ENCODE results near the gene TIE1. TPM values are rescaled to one million over a fixed set of nuclear protein-coding genes. Genes with fewer than 3 reads are reported as not detected.

Gene TIE1
- total RNA-seq, 1 experiment from 2014 or later: not detected

DNA sequence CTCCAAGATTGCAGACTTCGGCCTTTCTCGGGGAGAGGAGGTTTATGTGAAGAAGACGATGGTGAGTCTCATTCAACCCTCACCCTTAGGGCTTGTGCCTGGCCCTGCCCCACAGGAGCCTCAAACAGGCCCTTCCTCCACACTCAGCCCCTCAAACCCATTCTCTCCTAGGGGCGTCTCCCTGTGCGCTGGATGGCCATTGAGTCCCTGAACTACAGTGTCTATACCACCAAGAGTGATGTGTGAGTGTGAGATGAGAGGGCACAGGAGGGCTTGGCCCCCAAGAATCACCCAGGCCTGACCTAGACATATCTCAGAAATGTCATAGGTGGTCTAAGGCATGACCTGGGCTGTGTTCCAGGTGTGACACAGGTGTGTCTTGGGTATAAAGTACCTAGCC is 18.5 kb downstream of the TIE1 start:
- no peak for DNase-seq (ENCODE audit: low read depth)
- in situ Hi-C loops (cut with HindIII; ENCODE audit: low pct_unique_long_range_greater_than_20kb, low sequenced_read_pairs): no loop called here

DNA sequence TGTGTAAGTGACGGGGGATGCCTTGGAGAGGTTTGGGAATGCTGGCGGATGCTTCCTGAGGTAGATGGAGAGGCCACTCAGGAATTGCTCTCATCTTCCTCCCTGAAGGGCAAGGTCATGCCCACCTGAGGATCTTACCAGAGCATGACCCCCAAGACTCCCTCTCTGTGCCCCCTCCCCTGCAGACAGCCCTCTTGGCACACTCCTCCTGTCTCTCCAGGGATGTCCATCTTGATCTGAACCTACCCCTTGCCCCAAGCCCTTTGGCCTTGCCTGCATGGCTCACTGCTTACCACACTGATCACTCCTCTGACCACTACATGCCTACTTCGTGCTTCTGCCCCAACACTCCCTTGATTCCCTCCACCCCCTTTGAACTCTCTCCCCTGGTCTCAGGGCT is 19.0 kb downstream of the TIE1 start:
- DNase-seq (ENCODE audit: low read depth): no peak
- in situ Hi-C loops (cut with HindIII; ENCODE audit: low pct_unique_long_range_greater_than_20kb, low sequenced_read_pairs): no loop called here

DNA sequence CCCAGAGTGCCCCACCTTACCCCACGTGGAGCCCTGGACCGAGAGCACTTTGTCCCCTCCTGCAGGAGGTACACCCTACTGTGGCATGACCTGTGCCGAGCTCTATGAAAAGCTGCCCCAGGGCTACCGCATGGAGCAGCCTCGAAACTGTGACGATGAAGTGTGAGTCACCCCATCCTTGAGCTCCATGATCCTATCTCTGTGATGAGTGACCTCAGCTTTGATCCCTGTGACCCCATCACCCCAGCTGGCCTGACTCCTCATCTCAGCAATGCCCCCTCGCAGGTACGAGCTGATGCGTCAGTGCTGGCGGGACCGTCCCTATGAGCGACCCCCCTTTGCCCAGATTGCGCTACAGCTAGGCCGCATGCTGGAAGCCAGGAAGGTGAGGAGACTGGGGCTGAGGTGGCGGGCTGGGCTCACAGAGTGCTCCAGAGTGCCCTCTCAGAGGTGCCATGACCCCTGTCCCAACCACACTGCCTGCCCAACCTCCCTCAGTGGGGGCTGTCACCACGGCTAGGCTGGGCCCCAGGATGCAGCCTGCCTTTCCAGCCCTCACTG is 20.6 kb downstream of the TIE1 start:
- no peak for DNase-seq (ENCODE audit: low read depth)
- in situ Hi-C loops (cut with HindIII; ENCODE audit: low pct_unique_long_range_greater_than_20kb, low sequenced_read_pairs): no loop called here

DNA sequence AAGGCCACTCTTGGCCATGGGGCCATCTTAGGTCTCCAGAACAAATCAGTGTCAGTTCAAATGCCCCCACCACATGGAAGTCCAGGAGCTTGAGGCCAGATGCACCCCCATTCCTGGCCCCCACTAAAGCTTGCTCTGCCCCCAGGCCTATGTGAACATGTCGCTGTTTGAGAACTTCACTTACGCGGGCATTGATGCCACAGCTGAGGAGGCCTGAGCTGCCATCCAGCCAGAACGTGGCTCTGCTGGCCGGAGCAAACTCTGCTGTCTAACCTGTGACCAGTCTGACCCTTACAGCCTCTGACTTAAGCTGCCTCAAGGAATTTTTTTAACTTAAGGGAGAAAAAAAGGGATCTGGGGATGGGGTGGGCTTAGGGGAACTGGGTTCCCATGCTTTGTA is 21.7 kb downstream of the TIE1 start:
- in situ Hi-C loops (cut with HindIII; ENCODE audit: low pct_unique_long_range_greater_than_20kb, low sequenced_read_pairs): no loop called here
- DNase-seq (ENCODE audit: low read depth): no peak

DNA sequence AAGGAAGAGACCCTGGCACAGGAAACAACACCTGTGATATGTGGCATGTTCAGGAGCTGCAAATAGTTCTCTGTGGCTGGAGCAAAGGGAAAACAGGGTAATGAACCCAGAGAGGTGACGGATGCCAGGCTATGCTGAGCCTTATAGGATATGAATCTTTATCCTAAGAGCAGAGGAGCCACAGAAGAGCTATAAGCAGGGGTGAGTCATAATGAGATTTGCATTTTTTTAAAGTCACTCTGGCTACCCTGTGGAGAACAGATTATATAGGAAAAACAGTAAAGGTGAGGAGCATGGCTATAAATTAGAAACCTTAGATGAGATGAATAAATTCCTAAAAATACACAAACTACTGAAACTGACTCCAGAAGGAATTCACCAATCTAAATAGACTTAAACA is 24.0 kb downstream of the TIE1 start:
- no peak for DNase-seq (ENCODE audit: low read depth)
- in situ Hi-C loops (cut with HindIII; ENCODE audit: low pct_unique_long_range_greater_than_20kb, low sequenced_read_pairs): no loop called here

DNA sequence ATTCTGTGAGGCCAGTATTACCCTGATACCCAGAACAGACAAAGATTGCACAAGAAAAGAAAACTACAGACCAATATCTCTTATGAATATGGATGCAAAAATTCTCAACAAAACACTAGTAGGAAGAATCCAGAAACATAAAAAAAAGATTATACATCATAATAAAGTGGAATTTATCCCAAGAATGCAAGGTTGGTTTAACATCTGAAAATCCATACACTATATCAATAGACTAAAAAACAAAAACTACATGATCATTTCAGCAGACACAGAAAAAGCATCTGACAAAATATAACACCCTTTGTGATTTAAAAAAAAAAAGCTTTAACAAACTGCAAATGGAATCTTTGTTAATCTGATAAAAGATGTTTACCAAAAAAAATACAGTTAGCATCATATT is 24.6 kb downstream of the TIE1 start:
- in situ Hi-C loops (cut with HindIII; ENCODE audit: low pct_unique_long_range_greater_than_20kb, low sequenced_read_pairs): no loop called here

DNA sequence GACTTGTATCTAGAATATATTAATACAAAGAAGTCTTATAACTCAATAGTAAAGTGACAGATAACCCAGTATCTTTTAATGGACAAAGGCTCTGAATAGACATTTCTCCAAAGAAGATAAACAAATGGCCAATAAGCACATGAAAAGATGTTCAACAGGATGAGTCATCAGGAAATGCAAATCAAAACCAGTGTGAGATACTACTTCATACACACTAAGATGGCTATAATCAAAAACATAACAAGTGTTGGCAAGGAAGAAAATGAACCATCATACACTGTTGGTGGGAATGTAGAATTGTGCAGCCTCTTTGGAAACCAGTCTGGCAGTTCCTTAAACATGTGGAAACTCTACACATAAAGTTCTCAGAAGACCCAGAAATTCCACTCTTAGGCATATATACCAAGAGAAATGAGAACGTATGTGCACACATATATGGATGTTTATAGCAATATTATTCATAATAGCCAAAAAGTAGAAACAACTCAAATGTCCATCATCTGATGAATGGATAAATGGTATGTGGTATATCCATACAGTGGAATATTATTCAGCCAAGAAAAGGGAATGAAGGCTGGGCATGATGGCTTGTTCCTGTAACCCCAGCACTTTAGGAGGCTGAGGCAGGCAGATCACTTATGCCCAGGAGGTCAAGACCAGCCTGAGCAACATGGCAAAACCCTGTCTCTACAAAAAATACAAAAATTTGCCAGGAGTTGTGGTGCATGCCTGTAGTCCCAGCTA is 26.9 kb downstream of the TIE1 start:
- in situ Hi-C loops (cut with HindIII; ENCODE audit: low pct_unique_long_range_greater_than_20kb, low sequenced_read_pairs): no loop called here
- no peak for DNase-seq (ENCODE audit: low read depth)

More for the DNA sequence above, 24.6 kb downstream of the TIE1 start:
- DNase-seq (ENCODE audit: low read depth): no peak

DNA sequence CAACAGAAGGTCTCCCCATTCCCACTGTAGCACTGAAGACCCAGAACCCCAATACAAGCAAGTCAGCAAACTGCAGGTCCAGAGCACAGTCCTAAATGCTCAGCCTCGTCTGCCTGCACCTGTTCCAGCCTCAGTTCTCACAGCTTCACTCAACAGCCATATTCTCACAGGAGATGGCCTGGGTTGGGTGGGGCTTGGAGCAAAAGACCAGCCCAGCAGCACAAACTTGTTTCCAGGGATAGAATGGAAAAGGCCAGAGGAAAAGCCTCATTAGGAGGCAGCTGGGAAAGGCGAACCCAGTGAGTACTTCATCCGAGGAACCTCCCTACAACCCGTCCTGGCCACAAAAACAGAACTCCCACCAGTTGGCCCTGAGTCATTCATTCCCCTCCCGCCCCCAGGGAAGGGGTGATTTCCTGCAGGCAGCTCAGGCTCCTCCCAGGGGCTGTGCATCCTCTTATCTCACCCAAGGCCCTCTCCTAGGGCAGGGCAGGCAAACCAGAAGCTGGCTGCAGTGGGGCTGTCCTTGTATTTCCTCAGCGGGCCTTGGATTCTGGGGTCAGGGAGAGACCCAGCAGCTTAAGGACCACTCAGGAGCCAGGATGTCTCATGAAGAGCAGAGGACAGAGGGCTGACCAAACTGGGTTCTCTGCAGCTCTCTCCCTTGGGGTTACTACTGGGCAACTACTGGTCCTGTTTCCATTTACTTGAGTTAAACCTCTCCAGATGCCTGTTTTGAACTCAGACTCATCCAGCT is 29.4 kb downstream of the TIE1 start:
- in situ Hi-C loops (cut with HindIII; ENCODE audit: low pct_unique_long_range_greater_than_20kb, low sequenced_read_pairs): no loop called here
- peak; percentile 47 for DNase-seq (ENCODE audit: low read depth)

DNA sequence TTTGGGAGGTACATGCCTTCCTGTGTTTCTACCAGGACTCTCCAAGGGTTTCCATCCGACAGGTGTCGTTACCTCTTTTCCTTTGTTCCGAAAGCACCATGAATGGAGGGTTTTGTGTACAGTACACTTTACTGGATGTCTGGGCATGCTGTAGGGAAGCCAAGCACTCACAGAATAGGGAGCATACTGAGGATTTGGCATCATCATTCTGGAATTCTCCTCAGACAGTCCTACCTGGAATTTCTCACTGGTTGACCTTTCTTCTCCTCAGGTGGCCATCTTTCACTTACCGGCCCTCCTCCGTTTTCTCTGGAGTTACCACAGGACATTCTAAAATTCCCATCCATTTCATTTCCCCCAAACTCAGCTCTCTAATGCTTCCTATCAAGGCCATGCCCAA is 30.9 kb downstream of the TIE1 start:
- in situ Hi-C loops (cut with HindIII; ENCODE audit: low pct_unique_long_range_greater_than_20kb, low sequenced_read_pairs): no loop called here
- DNase-seq (ENCODE audit: low read depth): no peak

DNA sequence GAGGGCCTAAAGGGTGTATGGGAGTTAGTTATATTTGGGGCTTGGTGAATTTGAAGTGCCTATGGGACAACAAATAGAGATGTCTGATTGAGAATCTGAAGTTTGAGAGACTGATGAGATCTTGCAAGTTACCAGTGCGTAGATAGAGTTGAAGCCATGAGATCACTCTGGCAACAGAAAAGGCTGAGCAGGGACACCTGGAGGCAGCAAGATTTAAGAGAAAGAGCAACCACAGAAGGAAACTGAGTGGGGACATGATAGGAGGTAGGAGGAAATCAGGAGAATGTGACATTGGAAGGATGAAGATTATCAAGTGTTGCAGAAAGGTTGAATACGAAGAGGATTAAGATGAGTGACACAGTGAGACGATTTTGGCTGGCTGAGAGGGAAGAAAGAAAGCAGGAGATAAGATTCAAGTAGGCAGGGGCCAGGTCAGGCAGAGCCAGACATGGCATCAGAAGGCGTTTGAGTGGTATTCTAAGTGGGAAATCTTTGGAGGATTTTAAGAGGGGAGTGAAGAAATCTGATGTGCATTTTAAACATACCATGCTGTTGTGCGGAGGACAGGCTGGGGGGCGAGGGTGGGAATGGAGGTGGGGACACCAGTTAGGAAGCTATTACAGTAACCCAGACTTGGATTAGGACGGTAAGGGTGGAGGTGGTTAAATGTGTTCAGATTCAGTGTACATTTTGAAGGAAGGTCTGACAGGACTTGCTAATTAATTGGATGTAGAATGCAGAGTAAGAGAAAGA is 33.8 kb downstream of the TIE1 start:
- in situ Hi-C loops (cut with HindIII; ENCODE audit: low pct_unique_long_range_greater_than_20kb, low sequenced_read_pairs): no loop called here
- DNase-seq (ENCODE audit: low read depth): no peak

DNA sequence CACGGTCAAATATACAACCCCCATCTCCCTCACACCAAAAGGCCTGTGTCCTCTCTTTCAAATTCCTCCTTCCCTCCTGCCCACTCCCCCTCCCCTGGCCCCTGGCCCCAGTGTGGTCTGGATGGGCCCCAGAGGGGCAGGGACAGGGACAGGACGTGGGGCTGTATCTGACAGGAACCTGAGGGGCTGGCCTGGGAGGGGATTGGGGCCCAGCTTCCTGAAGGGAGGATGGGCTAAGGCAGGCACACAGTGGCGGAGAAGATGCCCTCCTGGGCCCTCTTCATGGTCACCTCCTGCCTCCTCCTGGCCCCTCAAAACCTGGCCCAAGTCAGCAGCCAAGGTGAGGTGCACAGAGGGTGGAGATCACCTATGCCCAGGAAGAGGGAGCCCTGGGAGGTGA is 36.8 kb downstream of the TIE1 start, which contains the start of gene MPL:
Gene MPL, plus strand, starts transcription at position 231 of the 400 bp plus-strand sequence. Its CDS starts 31 bp downstream, at position 262.
- in situ Hi-C loops (cut with HindIII; ENCODE audit: low pct_unique_long_range_greater_than_20kb, low sequenced_read_pairs): no loop called here
- no peak for DNase-seq (ENCODE audit: low read depth)

DNA sequence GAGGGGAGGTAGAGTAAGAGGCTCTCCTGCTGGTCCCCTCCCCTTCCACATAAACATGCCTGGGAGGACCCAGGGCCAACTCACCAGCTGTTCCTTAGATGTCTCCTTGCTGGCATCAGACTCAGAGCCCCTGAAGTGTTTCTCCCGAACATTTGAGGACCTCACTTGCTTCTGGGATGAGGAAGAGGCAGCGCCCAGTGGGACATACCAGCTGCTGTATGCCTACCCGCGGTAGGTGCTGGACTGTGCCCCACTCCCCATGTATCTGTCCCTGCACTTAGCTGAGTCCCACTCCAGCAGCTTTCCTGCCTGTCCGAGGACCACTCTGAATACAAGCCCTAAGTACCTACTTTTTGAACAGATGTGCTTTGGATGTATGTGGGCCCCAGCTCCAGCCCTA is 37.2 kb downstream of the TIE1 start:
- DNase-seq (ENCODE audit: low read depth): no peak
- in situ Hi-C loops (cut with HindIII; ENCODE audit: low pct_unique_long_range_greater_than_20kb, low sequenced_read_pairs): no loop called here

DNA sequence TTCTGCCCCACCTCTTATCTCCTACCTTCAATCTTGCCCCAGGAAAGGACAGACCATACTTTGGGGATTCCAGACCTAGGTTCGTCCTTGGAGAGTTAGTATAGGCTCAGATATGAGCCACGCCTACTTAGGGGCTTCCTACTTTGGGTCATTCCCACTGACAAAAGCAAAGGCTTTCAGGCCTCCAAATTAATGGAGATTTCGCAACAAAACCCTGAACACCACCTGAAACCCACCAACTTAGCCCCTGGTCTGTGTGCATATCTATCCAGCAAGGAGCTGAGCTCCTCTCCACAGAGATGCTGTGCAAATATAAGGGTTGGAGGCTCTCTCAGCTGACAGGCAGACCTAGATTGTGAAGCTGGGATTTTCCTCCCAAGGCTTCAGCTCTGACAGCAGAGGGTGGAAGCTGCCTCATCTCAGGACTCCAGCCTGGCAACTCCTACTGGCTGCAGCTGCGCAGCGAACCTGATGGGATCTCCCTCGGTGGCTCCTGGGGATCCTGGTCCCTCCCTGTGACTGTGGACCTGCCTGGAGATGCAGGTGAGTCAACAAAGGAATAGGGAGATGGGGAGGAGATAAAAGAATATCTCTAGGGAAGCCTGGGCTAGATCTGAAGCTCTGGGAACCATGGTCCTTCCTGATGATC is 38.9 kb downstream of the TIE1 start:
- in situ Hi-C loops (cut with HindIII; ENCODE audit: low pct_unique_long_range_greater_than_20kb, low sequenced_read_pairs): no loop called here
- no peak for DNase-seq (ENCODE audit: low read depth)

DNA sequence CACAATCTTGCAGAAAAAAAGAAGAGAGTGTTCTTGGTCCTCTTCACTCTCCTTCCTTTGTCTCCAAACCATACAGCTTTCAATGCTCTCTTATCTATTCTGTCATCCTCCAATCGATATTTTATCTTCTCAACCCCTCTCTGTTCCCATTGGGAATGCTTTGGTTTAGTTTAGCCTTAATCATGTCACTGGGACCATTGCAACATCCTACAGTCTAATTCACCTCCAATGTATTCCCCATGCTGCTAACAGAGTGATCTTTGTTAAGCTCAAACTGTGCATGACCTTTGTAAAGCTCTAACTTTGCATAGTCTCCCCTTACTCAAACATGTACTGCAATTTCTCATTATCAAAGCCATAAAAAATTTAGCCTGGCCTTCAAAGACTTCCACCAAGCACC is 39.8 kb downstream of the TIE1 start:
- in situ Hi-C loops (cut with HindIII; ENCODE audit: low pct_unique_long_range_greater_than_20kb, low sequenced_read_pairs): no loop called here
- DNase-seq (ENCODE audit: low read depth): no peak

DNA sequence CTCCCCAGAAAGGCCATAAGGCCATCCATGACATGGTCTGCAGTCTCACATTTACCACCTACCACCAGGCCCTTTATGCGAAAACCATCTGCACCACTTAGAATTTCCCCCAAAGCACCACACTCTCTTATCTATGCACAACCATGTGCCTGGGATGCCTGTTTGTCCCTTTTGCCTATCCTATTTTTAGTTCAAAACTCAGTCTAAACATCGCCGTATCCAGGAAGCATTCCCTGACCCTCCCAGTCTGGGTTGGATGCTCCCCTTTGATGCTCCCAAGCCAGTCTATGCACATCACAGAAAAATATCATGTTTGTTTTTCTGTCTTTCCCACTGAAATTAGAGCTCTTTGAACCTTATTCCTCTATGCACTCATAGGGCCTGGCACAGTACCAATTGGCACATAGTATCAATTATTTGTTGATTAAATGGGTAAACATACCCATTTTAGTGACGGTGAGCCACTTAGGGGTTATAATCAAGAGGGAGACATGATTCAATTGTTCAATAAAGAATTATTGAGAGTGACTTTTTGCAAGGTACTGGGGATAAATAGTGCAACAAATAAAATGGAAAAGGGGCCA is 43.6 kb downstream of the TIE1 start:
- in situ Hi-C loops (cut with HindIII; ENCODE audit: low pct_unique_long_range_greater_than_20kb, low sequenced_read_pairs): no loop called here
- DNase-seq (ENCODE audit: low read depth): no peak

DNA sequence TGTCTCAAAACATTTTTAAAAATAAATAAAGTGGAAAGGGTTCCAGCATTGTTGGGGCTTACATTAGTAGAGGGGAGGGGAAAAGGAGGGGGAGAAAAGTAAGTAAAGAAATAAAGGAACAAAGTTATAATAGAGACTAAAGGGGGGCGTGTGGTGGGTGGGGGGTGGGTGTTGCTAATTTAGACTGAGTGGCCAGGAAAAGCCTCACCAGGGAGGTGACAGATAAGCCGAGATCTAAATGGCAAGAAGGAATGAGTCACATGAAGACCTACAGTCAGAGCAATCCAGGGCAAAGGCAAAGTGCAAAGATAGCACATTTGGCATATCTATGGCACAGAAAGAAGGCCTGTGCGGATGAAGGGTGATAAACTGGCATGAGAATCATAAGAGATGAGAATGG is 44.3 kb downstream of the TIE1 start:
- in situ Hi-C loops (cut with HindIII; ENCODE audit: low pct_unique_long_range_greater_than_20kb, low sequenced_read_pairs): no loop called here
- no peak for DNase-seq (ENCODE audit: low read depth)

DNA sequence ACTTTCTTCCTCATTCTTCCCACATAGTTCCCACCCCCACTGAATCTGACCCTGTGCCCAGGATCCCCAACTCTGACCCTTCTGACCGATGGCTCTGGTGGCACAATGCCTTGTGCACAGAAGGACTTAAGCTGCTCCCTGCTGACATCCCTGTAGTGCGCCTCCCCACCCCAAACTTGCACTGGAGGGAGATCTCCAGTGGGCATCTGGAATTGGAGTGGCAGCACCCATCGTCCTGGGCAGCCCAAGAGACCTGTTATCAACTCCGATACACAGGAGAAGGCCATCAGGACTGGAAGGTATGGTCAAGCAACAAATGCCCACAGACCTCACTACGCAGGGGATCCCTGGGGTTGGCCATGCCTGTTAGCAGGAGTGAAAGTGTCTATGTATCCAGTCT is 45.9 kb downstream of the TIE1 start:
- DNase-seq (ENCODE audit: low read depth): no peak
- in situ Hi-C loops (cut with HindIII; ENCODE audit: low pct_unique_long_range_greater_than_20kb, low sequenced_read_pairs): no loop called here

DNA sequence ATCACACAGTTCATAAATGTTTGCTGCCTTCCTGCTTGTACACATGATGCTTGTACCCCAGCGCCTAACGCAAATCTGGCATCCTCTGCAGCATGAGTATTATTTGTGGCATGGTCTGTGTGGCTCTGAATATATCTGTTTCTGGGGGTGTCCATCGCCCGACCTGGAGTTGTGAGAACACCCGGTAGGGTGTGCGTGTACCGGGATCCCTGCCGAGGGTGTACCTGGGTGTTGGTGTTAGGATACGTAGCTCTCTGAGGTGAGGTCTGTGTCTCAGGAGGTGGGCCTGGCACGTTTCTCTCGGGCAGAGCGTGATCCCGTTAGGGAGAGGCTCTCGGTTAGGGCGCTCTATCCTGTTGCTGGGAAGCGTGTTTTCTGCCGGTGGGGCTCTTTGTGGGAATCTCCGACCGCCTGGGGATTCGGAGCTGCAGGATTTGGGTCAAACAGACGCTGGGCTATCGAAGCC is 47.6 kb downstream of the TIE1 start:
- DNase-seq (ENCODE audit: low read depth): no peak

More for the DNA sequence above, 47.6 kb downstream of the TIE1 start:
- in situ Hi-C loops (cut with HindIII; ENCODE audit: low pct_unique_long_range_greater_than_20kb, low sequenced_read_pairs): no loop called here
